Right lobe of liver (tissue), 4 donors: ENCODE data around the gene PTCRA.
"Not testable (repeated sequence)": the region's sequence is repeated elsewhere in the genome, so short reads cannot be mapped to it uniquely, and the experiment has no call there.

Source experiments
- POLR2A ChIP-seq: fragments of 450-650 bp; IDR thresholded peaks from one replicate; pipeline ENCODE4 v1.6.1; 2017; ENCODE audit warnings: antibody characterized with exemption, mild to moderate bottlenecking
- TF ChIP-seq, protein P1 (sequence below), 4 donors: fragments of 200-600 bp in 3 of 4; fragments of 450-650 bp in 1 of 4; IDR thresholded peaks; one replicate each; pipeline versions ENCODE4 v1.5.1 to v1.8.0; 2016 to 2022; ENCODE audit warnings: antibody characterized with exemption in 4 of 4, mild to moderate bottlenecking in 2 of 4
- donor health status: DM: no; HTN: no; CAD: no.
- donor health status: DM: no; HTN: no; CAD: no.
- donor health status: DM: no; HTN: yes; CAD: no.

DNA sequence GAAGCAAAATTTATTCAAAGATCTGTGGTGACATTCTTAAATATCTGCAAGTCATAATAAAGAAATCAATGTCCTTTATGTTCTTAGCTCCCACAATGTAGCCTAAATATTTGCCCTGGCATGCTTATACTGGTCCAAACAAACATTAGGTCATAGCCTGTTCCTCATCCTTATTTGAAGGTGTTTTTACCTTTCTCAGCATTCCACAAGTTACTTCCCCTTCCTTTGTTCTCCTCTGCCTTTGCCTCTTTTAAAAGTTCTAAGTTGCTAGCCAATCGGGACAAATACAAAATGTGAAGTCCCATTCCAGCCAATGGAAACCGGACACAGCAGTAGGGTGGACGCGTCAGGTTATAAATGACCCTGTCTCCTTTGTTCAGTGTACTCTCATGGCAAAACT, 38.6 kb downstream of the PTCRA start:
- TF ChIP-seq, protein P1, sequence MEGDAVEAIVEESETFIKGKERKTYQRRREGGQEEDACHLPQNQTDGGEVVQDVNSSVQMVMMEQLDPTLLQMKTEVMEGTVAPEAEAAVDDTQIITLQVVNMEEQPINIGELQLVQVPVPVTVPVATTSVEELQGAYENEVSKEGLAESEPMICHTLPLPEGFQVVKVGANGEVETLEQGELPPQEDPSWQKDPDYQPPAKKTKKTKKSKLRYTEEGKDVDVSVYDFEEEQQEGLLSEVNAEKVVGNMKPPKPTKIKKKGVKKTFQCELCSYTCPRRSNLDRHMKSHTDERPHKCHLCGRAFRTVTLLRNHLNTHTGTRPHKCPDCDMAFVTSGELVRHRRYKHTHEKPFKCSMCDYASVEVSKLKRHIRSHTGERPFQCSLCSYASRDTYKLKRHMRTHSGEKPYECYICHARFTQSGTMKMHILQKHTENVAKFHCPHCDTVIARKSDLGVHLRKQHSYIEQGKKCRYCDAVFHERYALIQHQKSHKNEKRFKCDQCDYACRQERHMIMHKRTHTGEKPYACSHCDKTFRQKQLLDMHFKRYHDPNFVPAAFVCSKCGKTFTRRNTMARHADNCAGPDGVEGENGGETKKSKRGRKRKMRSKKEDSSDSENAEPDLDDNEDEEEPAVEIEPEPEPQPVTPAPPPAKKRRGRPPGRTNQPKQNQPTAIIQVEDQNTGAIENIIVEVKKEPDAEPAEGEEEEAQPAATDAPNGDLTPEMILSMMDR (IDR thresholded peaks at IDR 0.05), result not testable (repeated sequence)
- not testable (repeated sequence) for TF ChIP-seq POLR2A
